Measurements from ENCODE around the gene DAGLA.

- TF ChIP-seq CTCF (IDR thresholded peaks at IDR 0.05), result no peak
- TF ChIP-seq POLR2A (IDR thresholded peaks at IDR 0.05), result no peak
These were observed 101.4 kb downstream of the DAGLA start for GRCh38 chr11:61781585-61781984.
